Astrocyte of the spinal cord (primary cell): Measurements from ENCODE around the gene TLK1.

ENCODE experiments used
- DNase-seq: peaks from one replicate; pipeline ENCODE4 v3.0.0; 2011; ENCODE audit warnings: low read depth, low spot score
- H3K4me3 ChIP-seq: 2 replicates; pipeline ENCODE4 v1.5.1; 2011; ENCODE audit warnings: low read depth, mild to moderate bottlenecking, low read length, moderate library complexity
- CTCF ChIP-seq: IDR thresholded peaks from 2 replicates; pipeline ENCODE4 v1.5.1; 2012; ENCODE audit warnings: low read depth, mild to moderate bottlenecking, low read length, inconsistent platforms
- in situ Hi-C: cut with HindIII; loops from 2 replicates; pipeline ENCODE4 v1.10.0; 2017; ENCODE audit warnings: low sequenced_read_pairs

The TLK1 gene

DNA sequence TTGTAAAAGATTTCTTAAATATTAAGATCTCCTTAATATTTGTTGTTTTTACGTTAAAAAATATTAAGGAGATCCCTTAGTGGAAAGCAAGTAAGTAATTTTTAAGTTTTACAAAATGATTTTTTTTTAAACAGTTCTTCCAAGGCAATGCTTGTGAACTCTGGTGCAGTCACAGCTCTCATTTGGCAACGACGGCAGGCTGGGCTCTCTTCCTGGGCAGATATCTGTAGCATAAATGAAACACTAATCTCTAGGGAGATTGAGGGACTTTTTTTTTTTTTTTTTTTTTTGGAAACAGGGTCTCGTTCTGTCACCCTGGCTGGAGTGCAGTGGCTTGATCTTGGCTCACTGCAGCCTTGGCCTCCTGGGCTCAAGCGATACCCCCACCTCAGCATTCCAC, 193.1 kb downstream of the TLK1 start:
- TF ChIP-seq CTCF: no peak
- DNase-seq: no peak
- H3K4me3 ChIP-seq: no peak overlapping the region
- in situ Hi-C loops: no loop called here

- no peak for DNase-seq
- TF ChIP-seq CTCF: peak; percentile 20
- in situ Hi-C loops: no loop called here
- H3K4me3 ChIP-seq: no peak overlapping the region
These were observed 193.9 kb downstream of the TLK1 start for GRCh38 chr2:170966648-170967396.

DNA sequence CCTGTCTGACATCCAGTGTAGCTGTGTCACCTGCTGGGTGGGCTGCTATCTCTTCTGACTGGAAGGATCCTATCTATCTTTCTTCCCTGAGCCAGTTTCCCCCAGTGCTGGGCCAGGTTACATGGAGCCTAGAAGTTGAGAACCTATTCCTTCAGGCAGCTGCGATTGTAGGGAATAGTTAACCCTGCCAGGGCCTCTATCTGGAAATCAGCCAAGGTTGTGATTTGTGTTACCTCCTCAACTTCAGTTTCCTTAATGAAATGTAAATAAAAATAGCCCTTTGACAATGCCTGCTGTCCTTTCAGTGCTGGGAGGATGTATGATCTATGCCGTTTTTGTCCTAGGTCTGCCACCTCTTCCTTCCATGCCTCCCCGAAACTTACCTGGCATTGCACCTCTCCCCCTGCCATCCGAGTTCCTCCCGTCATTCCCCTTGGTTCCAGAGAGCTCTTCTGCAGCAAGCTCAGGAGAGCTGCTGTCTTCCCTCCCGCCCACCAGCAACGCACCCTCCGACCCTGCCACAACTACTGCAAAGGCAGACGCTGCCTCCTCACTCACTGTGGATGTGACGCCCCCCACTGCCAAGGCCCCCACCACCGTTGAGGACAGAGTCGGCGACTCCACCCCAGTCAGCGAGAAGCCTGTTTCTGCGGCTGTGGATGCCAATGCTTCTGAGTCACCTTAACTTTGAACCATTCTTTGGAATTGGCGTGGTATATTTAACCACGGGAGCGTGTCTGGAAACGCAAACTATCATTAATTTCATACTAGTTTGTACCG, 195.1 kb downstream of the TLK1 start:
- peak; percentile 74 for DNase-seq
- no peak overlapping the region for H3K4me3 ChIP-seq
- in situ Hi-C loops: no loop called here
- no peak for TF ChIP-seq CTCF

DNA sequence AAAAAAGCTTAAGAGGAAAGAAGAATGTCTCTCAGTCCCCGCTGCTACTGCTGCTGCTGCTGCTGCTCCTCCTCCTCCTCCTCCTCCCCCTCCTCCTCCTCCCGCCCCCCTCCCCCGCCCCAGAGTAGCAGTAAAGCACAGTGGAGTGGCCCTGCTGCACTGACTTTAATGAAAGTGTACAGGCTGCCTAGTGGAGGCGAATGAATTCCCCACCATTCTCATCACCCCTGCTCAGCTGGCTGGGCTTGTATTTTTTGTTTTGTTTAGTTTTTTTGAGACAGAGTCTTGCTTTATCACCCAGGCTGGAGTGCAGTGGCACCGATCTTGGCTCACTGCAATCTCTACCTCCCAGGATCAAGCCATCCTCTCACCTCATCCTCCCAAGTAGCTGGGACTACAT, 197.3 kb downstream of the TLK1 start:
- DNase-seq: no peak
- TF ChIP-seq CTCF: no peak
- in situ Hi-C loops: no loop called here
- H3K4me3 ChIP-seq: no peak overlapping the region

DNA sequence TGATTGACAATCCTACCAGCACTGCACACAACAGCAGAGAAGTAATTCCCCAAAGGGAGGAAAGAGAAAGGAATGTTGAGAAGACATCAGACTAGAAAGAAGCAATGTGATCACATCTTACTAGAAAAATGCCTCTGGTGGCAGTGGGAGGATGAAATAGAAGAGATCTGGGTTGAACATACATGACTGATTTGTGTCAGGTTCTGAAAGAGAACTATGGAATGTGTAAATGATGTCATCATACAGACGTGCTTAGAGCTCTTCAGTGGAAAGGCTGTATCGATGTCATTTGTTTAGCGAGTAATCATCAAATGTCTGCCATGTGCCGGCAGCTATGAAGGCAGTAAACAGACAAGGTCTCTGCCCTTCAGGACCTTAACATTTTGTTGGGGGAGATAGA, 206.8 kb downstream of the TLK1 start:
- in situ Hi-C loops: no loop called here
- DNase-seq: no peak
- H3K4me3 ChIP-seq: no peak overlapping the region
- no peak for TF ChIP-seq CTCF

- TF ChIP-seq CTCF: no peak
- no peak overlapping the region for H3K4me3 ChIP-seq
These were observed 210.4 kb downstream of the TLK1 start for GRCh38 chr2:170950221-170950761.

More at GRCh38 chr2:170950221-170950761, 210.4 kb downstream of the TLK1 start:
- in situ Hi-C loops: no loop called here
- DNase-seq: no peak
